ENCODE measurements around the gene AGGF1. TPM values are rescaled to one million over a fixed set of nuclear protein-coding genes. Genes with fewer than 3 reads are reported as not detected.

The AGGF1 gene
- total and polyA plus RNA-seq, 9 donors = 9.0 to 22.8 (median 16.5) TPM

DNA sequence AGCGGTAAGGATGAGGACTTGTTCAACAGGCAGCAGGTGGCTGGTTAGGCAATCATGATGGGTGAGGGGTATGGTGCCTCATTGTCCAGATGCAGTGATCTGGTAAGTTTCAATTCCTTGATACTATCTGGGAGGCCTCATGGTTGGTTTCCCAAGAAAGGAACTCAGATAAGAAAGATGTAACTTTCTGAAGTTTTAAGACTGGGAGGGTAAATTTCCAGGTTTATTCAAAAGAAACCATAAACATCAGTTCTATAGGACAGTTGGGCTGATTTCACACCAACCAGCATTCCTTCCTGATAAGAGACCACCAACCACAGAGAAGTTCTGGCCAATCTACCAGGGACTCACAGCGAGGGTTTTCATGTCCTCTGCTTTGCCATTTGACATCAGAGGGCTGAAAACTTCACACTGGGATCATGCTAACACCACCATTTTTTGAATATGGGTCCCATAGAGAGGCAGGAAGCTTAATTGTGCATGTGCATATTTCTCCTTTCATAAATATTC lies 773 bp upstream of the AGGF1 start:
- H3K9me3 ChIP-seq = no peaks in the 10 kb centered on the region
- TF ChIP-seq POLR2A (IDR thresholded peaks at IDR 0.05) = no peak
- TF ChIP-seq EP300 (IDR thresholded peaks at IDR 0.05) = no peak
- TF ChIP-seq, protein P1, sequence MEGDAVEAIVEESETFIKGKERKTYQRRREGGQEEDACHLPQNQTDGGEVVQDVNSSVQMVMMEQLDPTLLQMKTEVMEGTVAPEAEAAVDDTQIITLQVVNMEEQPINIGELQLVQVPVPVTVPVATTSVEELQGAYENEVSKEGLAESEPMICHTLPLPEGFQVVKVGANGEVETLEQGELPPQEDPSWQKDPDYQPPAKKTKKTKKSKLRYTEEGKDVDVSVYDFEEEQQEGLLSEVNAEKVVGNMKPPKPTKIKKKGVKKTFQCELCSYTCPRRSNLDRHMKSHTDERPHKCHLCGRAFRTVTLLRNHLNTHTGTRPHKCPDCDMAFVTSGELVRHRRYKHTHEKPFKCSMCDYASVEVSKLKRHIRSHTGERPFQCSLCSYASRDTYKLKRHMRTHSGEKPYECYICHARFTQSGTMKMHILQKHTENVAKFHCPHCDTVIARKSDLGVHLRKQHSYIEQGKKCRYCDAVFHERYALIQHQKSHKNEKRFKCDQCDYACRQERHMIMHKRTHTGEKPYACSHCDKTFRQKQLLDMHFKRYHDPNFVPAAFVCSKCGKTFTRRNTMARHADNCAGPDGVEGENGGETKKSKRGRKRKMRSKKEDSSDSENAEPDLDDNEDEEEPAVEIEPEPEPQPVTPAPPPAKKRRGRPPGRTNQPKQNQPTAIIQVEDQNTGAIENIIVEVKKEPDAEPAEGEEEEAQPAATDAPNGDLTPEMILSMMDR (IDR thresholded peaks at IDR 0.05) = no peak
- DNase-seq = no peak

GRCh38 chr5:77031891-77032290 lies 1.7 kb downstream of the AGGF1 start:
- intact Hi-C loops (cut with DNase I) = no loop called here
- TF ChIP-seq EP300 (IDR thresholded peaks at IDR 0.05) = no peak
- TF ChIP-seq, protein P1 (IDR thresholded peaks at IDR 0.05) = no peak
- no peak for TF ChIP-seq POLR2A (IDR thresholded peaks at IDR 0.05)
- Histone ChIP-seq H3K27ac (no peak overlapping the region), H3K36me3 (no peaks in the 10 kb centered on the region), H3K27me3 (no peaks in the 10 kb centered on the region), H3K9me3 (no peaks in the 10 kb centered on the region), H3K4me3 (no peak overlapping the region), H3K4me1 (ENCODE audit: insufficient read depth) (peaks cover 4% of the 10 kb centered on the region)
- no peak for DNase-seq
- 90 to 93% (median 92%) methylated on average over 3 of the region's 3 CpGs for WGBS, 3 donors

More for the DNA sequence above, 773 bp upstream of the AGGF1 start:
- Histone ChIP-seq H3K36me3 (no peaks in the 10 kb centered on the region), H3K27me3 (no peaks in the 10 kb centered on the region), H3K4me3 (no peak overlapping the region), H3K27ac (peak overlapping the region in 1 of 2 donors; percentile 81), H3K4me1 (ENCODE audit: insufficient read depth) (peaks cover 4% of the 10 kb centered on the region)
- intact Hi-C loops (cut with DNase I) = no loop called here
- WGBS, 3 donors = 93 to 98% (median 98%) methylated on average over 2 of the region's 2 CpGs

- intact Hi-C loops (cut with DNase I) = no loop called here
- WGBS, 3 donors = 73 to 80% (median 76%) methylated on average over 4 of the region's 4 CpGs
These were observed 2.4 kb downstream of the AGGF1 start for GRCh38 chr5:77032635-77033034.

GRCh38 chr5:77033338-77033737 lies 3.1 kb downstream of the AGGF1 start:
- intact Hi-C loops (cut with DNase I) = no loop called here

More at GRCh38 chr5:77032635-77033034, 2.4 kb downstream of the AGGF1 start:
- no peak overlapping the region for H3K27ac ChIP-seq
- H3K4me3 ChIP-seq = no peak overlapping the region
- no peaks in the 10 kb centered on the region for H3K9me3 ChIP-seq
- H3K36me3 ChIP-seq = no peaks in the 10 kb centered on the region
- TF ChIP-seq, protein P1 (IDR thresholded peaks at IDR 0.05) = no peak
- TF ChIP-seq EP300 (IDR thresholded peaks at IDR 0.05) = no peak
- TF ChIP-seq POLR2A (IDR thresholded peaks at IDR 0.05) = no peak
- peaks cover 4% of the 10 kb centered on the region for H3K4me1 ChIP-seq (ENCODE audit: insufficient read depth)
- H3K27me3 ChIP-seq = no peaks in the 10 kb centered on the region
- no peak for DNase-seq

More at GRCh38 chr5:77033338-77033737, 3.1 kb downstream of the AGGF1 start:
- TF ChIP-seq POLR2A (IDR thresholded peaks at IDR 0.05) (no peak), EP300 (IDR thresholded peaks at IDR 0.05) (no peak)
- TF ChIP-seq, protein P1 (IDR thresholded peaks at IDR 0.05) = no peak
- no peaks in the 10 kb centered on the region for H3K27me3 ChIP-seq
- H3K4me3 ChIP-seq = no peak overlapping the region
- H3K27ac ChIP-seq = no peak overlapping the region
- 90 to 96% (median 92%) methylated on average over 5 of the region's 5 CpGs for WGBS, 3 donors
- no peaks in the 10 kb centered on the region for H3K36me3 ChIP-seq
- H3K9me3 ChIP-seq = no peaks in the 10 kb centered on the region
- H3K4me1 ChIP-seq (ENCODE audit: insufficient read depth) = peaks cover 4% of the 10 kb centered on the region
- DNase-seq = no peak

Measured in ovary (tissue), 9 donors.